Activated CD8-positive, alpha-beta memory T cell treated with anti-CD3 and anti-CD28 coated beads, Interleukin-2, amount 50 U/mL, for 1 hour (primary cell): Measurements from ENCODE around the gene SMAD6.

ENCODE experiments used
- DNase-seq: peaks from one replicate; pipeline ENCODE4 v3.0.0-alpha.2; 2020; ENCODE audit errors: extremely low read depth

The SMAD6 gene

DNA sequence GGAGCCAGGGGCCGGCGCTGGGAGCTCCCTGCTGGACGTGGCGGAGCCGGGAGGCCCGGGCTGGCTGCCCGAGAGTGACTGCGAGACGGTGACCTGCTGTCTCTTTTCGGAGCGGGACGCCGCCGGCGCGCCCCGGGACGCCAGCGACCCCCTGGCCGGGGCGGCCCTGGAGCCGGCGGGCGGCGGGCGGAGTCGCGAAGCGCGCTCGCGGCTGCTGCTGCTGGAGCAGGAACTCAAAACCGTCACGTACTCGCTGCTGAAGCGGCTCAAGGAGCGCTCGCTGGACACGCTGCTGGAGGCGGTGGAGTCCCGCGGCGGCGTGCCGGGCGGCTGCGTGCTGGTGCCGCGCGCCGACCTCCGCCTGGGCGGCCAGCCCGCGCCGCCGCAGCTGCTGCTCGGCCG lies 1.5 kb downstream of the SMAD6 start:
- DNase-seq: no peak

DNA sequence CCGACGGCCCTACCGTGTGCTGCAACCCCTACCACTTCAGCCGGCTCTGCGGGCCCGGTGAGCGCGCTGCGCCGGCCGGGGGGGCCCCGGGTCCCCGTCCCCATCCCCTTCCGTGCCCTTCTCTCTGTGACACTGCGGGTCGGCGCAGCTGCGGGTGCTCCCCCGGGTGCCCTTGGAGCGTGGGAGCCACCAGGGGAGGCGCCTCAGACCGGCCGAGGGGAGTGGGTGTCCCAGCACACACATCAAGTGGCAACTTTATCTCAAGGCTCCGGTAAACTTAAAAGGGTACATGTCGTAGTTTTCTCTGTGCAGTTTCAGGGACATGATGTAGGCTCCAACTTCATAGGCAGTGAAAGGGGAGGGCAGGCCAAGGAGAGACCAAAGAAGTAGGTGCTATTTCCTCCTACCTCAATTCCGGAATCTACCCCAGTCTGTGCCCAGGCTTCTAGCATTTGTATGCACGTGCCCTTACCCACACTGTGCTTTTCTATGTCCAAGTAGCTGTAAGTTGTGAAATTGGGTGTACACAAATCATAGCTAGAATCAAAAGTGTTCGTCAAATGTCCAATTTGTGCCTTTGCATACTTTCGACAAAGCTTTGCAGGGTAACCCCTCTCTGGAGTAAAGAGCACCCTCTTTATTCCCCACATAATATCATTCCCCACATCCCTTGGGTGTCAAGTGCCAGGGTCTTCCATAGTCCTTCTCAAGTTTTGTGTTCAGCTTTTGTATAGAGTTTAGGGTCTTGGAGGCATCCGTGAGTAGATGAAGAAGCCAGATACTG lies 2.2 kb downstream of the SMAD6 start:
- DNase-seq: no peak

DNA sequence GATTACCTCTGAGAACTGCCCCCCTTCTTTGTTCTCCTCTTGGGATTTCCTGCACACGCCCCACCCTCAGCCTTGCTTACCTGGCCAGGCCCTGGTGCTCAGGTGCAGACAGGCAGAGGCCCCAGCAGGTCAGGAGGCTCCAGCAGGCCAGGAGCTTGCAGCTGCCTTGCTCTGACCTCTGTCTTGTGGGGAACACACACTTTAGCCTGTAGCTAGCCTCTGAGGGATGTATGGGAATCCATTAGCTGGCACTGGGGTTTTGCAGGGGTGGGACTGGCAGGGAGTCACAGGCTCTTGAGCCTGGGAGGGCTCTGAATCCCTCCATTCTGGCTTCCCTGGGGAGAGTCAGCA lies 2.7 kb downstream of the SMAD6 start:
- no peak for DNase-seq

DNA sequence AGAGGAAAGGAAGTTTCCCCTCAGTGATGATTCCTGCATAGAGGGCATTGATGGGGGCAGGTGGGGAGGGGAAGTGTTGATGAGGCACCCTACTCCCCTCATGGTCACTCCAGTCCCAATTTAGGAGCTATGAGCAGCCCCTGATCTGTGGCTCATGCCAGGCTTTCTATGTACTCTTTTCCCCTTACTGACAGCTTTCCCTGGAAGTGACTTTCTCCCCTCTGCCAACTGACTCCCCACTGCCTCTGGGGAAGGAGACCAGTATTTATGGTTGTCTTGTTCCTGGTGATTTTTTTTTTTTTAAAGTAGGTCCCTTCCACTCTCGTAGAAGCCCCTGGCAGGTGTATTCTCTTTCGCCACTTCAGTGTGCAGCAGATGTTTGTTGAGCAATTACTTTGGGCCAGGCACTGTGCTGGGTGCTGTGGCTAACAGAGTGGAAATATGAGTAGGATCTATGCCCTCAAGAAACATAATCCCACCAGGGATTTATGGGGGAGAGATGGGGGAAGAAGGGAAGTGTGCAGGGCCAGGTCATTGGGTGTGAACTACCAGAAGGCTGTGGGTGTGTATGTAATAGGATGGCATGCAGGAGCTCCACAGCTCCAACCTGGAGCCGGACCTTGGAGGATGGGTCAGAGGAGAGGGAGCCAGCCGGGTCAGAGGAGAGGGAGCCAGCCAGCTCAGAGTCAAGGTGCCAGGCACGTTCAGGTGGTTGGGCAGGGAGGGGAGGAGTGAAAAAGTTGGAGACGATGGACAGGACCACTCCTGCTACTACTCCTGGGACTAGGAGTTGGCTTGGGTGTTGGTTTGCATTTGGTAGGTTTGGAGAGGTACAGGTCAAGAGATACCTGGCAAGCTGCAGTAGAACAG lies 3.5 kb downstream of the SMAD6 start:
- DNase-seq: no peak

DNA sequence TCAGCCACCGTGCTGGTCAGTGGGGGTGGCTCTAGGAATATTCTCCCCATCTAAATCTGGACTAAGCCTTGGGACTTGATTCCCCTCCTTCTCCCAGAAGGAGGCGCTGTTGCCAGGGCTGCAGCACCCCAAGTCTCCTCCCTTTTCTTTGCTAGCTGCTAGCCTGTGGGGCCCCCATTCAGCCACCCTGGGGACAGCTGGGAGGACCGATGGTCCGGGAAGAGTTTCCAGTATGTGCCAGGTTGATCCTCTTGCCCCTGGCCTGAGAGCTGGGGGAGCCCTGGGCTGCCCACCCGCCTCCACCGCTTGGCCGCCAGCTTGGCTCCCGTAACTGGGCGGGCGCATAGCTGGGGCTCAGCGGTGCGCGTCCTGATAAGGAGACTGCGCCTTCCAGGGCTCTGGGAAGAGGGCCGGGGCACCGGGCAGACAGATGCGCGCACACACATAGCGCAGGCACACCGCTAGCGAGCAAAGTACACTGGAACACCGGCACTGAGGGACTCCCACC lies 4.2 kb downstream of the SMAD6 start:
- DNase-seq: no peak

DNA sequence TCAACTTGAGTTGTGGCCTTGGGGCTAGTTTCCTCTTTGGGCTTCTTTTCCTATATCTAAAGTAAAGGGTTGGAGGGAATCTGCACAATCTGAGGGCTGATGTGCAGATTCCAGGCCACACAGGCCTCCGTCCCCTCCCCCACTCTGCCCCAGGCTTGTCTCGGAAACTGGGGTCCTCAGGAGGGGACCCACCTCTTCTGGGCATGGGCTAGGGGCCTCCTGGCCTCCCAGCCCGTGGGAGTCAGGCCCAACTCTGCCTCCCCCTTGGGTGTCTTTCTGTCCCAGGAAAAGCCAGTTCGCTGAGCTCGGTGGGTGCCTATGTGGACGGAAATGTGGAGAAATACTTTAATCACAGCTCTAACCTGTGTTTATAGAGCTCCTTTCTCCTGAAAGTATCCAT lies 4.8 kb downstream of the SMAD6 start:
- DNase-seq: no peak

DNA sequence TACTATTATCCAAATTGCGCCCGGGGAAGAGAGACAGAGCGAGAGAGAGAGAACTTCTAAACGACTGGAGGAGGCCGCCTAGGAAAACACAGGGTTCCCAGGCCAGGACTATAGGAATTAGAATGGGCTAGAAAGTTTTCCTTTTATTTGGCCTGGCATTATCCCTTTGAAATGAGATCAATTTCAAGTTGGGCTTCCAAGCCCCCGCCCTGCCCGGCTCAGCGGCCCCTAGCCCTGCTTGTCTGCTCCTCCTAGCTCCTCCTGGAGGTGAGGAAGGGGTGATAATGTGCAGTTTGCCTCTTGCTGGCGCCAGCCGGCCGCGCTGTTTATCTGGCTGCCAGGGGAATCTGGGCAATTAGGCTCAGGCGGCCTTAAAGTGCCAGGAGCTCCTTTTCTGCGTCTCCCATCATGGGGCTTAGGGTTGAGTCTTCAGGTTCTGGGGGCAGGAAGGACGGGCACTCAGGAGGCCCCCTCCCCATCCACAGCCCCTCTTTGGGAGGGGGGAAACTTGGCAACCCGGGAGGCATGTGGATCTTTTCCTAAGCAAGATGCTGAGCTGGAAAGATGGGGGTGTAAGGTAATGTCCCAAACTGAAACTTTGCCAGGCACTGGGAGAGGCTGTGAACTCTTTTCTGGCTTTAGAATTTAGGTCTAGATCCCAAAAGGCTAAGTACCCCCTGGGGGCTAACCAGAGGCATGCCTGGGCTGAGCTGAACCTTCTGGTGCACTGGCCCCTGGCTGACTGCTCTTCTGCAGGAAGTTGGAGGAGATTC lies 5.5 kb downstream of the SMAD6 start:
- no peak for DNase-seq

DNA sequence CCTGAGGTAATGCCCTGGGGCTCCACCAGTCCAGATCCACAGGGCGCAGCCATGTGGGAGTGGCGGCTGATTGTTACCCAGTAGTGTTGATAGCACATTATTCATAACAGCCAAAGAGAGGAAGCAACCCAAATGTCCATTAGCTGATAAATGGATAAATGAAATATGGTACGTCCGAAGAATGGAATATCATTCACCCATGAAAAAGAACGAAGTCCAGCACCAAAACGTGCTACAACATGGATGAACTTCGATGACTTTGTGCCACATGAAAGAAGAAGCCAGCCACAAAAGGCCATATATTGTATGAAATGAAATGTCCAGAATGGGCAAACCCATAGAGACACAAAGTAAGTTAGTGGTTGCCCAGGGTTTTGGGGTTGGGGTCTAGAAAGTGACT lies 6.4 kb downstream of the SMAD6 start:
- DNase-seq: no peak

DNA sequence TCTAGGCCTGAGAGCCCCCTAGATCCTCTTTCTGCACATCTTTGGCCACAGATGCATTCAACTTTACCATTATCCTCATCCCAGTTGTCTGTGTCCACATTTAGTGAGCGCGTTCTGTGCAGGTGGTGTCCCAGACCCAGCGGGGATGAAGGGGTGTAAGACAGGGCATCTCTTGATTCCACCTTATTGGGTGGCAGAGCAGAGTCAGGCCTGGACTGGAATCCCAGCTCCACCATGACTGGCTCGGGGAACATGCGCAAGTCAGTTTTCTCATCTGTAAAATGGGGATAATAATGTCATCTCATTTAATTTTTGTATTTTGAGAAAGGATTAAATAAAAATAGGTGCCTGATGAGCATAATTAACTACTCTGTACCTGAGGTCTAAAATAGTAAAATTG lies 7.8 kb downstream of the SMAD6 start:
- no peak for DNase-seq

DNA sequence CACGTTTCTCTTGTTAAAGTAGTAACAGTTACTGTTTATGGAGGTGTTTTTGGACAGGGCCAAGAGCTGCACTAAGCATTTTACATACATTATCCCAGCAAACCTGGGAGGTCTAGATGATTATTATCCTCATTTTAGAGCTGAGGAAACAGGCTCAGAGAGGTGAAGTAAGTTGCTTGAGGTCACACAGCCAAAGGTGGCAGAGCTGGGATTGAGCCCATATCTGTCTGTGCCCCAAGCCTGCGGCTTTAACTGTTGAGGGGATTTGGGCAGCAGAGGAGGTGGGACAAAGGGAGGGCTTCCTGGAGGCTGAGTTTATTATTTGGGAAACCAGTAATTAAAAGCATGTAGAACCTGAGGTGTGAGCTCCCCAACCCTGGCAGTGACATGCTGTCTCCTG lies 9.2 kb downstream of the SMAD6 start:
- DNase-seq: no peak

DNA sequence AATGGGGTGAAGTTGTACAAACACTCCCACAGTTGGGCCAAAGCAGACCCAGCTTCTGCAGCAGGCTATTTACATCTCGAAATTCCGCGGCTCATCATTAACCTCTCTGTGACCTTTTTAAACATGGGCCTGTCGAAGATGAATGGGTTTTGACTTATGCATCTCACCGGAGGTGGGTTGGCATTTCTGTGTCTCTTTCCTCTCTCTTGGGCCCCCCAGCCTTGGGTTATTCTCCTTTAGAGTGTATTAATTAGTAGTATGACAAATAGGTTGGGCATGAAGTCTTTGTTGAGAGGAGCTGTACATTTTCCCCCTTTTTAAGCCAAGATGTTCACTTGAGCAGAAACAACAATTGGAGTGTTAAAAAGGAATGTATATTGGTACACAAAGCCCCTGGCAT lies 9.8 kb downstream of the SMAD6 start:
- no peak for DNase-seq

DNA sequence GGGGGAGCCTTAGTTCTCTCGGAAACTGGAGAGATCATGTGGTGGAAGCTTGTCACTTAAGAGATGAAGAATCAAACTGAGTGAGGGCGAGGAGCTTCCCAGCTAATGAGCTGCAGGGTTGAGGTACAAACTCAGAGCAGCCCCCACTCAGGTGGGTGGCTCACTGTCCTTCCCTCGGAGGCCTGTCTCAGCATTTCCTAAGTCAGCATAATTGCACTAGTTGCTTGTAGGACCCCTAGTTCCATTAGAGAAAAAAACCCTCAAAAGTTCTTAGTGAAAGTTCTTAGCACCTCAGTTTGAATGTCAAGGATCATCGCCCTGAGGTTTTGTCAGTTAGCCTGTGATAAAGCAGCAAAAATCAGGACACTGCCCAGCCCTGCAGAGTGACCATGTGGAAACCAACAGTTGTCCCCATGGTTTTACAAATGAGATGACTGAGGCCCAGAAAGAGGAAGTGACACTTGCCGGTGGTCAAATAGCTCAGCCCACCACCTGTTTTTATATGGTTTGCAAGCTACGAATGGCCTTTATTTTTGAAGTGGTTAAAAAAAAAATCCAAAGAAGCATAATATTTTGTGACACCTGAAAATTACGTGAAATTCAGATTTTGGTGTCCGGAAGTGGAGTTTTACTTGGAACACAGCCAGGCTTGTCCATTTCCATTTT lies 11.9 kb downstream of the SMAD6 start:
- no peak for DNase-seq

DNA sequence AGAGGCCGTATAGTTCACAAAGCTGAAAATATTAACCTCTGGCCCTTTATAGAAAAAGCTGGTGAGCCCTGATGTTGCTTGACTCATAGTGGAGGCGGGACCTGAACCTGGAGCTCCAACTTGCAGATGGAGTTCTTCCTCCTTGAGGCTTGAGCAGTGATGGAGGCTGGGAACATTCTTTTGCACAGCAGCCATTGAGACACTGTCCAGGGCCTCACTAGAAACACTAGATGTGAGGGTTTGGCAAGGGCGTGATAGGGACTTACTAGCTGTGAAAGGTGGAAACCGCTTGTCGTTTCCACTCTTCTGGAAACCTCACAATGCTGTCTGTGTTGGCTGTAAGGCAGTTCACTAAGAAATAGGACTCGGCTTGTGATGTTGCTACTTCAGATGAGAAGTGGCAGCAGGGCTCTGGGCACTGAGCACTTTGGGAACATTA lies 12.5 kb downstream of the SMAD6 start:
- no peak for DNase-seq

DNA sequence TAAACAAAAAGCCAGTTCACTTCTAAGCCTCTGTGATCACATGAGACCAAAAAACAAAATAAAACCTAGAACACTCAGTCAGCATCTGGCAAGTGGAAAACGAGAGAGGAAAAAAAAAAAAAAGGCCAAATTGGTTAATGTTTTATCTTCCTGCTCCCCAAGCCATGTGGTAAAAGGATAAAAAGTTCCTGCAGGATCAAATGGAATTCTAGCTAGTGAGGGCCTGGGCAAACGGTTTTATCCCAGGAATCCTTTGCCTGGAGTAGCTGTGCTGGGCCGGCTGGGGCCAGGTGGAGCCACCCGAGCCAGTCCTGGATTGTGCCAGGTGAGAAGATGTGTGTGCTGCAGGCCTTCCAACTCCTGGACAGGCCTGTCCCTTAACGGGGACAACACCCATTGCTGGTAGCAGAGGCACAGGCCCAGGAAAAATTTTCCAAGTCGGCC lies 13.2 kb downstream of the SMAD6 start:
- DNase-seq: no peak

DNA sequence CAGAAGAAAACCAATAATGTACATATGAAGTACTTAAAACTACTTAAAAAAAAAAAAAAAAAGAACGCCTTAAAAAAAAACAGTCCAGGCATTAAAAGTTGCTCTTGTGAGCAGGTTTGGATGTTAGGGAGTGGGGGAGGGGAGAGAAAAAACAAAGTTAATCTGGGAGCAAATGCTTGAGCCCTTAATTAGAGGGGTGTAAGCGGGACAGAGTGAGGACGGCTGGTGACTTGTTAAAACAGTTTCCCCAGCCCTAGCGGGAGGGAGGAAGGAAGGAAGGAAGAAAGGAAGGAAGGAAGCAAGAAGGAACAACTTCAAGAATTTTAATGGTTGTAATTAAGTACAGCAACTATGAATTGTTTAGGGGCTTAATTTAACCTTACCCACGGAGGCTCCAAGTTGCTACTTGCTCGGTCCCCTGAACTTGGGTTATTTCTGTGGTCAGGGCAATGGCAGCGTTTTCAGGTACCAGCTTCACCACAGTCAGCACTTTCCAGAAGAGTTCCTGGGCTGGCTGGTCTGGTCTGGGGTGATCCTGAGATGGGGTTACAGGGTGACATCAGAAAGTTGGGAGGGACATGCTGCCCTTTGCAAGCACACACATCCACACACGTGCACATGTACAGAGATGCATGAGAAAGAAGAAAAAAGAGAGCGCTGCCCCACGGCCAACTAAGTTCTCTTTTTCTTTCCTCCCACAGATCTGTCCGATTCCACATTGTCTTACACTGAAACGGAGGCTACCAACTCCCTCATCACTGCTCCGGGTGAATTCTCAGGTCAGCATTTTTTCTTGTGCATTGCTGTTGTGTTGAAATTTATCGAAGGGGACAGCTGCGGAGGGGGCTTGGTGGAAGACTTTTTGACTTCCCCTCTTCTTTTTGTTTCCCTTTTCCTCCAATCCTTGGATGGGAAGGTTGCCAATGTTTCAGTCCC lies 14.0 kb downstream of the SMAD6 start:
- DNase-seq: no peak

DNA sequence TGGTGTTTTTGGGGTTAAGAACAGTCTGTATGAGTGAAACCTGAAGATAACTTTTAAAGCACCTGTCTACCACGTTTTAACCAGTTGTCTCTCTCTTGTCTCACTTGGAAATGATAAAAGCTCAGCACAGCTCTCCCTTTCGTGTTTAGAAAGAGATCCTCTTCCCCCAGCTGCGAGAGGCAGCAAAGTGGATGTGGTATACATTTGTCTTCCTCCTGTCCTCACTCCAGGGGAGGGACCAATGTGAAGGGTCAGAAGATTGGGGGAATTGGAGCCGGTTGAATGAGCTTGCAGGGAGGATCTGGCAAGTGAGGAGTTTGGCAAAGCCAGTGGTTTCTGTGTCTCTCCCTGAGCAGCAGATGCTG lies 14.6 kb downstream of the SMAD6 start:
- DNase-seq: no peak

DNA sequence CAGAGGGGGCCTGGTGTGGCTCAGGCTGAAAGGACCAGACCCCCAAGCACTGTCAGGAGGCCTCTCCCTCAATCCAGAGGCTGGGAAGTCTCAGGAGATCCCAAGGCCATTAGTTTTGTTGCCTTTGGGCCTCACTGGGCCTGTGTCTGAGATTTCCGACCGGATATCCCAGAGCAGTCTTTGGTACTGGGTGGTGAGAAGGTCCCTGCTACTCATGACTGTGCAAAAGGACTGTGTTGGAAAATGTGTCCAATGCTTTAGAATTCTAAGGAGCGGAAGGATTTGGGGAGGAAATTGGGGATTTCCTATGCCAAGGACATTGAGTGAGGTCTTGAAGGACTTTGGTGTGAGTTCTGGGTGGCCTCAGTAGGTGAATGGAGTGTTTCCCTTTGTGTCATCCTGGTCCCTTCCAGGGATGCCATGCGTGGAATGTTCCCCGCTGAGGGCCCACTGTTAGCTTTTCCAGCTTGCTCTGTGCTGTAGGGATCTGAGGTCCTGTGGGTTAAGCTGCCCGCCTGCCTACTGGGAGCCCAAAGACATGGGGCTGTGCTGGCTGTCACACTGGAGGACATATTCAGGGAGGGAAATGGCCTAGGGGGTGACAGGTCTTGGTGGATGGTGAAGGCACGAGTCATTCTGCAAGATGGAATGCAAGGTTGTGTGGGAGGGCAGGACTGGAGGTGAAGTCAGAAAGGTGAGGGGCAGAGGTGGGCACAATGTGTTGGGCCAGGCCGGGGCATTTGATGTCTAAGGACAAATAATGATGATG lies 16.4 kb downstream of the SMAD6 start:
- DNase-seq: no peak

DNA sequence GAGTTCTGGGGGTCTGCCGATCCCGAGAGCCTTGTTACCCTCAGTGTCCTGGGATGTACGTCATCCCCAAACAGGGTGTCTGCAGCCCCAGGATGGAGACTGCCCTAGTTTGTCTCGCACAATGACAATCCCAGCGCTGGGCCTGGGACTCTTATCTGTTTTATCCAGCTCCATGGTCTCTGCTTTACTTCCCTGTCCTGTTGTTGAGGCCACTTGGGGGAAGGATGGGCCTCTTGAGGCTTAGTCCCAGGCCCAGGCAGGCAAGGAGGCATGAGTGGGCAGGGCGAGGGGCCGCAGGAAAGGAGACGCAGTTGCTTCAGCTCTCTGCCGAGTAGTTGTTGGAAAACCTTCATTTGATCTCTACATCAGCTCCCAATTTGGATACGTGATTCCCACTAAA lies 17.4 kb downstream of the SMAD6 start:
- DNase-seq: no peak

DNA sequence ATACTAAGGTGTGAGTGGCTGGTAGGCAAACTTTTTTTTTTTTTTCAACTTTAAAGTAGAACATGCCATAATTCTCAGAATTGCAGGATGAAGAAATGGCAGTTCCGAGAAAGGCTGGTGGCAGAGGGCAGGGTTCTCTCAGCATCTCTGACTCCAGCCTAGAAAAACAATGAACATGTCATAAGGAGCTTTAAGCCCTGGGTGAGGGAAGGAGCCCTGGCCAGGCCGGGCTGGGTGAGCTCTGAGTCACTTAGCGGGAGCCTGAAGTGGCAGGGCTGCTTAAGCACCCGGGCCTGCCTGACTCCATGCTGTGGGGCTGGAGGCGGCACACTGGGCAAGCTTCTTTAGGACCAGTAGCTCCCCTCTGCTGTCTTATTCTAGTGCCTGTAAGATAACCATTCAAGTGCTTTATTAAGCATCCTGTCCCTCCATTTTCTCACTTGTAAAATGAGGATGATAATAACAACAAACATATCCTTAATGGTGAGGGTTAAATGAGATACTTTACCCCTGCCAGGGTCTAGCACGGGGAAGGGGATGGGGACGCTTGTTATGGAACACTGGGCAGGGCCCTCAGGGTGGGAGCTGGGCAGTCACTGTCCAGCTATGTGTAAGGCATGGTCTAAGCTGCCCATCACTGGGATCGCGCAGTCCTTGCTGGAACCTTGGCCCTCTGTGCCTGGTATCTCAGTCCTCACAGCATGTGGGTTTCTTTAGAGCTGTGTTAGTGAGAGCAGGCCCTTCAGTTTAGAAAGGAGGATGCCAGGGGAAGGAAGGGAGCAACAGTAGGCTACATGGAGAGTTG lies 18.4 kb downstream of the SMAD6 start:
- DNase-seq: no peak
